Brain microvascular endothelial cell (primary cell): ENCODE results near the gene WDR77.

Experiments
- DNase-seq: peaks from one replicate; pipeline ENCODE4 v3.0.0-alpha.2; 2020
- H3K27ac ChIP-seq: fragments of 250-450 bp; sonication (Bioruptor Pico); 2 replicates; pipeline ENCODE4 v1.5.1; 2020; ENCODE audit warnings: mild to moderate bottlenecking, moderate library complexity
- H3K27me3 ChIP-seq: fragments of 250-450 bp; sonication (Bioruptor Pico); replicated peaks from 2 replicates; pipeline ENCODE4 v1.5.1; 2020; ENCODE audit warnings: mild to moderate bottlenecking
- H3K36me3 ChIP-seq: fragments of 250-450 bp; sonication (Bioruptor Pico); replicated peaks from 2 replicates; pipeline ENCODE4 v1.5.1; 2020; ENCODE audit warnings: mild to moderate bottlenecking
- H3K4me3 ChIP-seq: 2 replicates; pipeline ENCODE4 v1.5.1; 2011; ENCODE audit warnings: low read depth, mild to moderate bottlenecking, control low read depth, low read length, moderate library complexity
- in situ Hi-C: cut with HindIII; loops from 2 replicates; pipeline ENCODE4 v1.10.0; 2017; ENCODE audit warnings: low sequenced_read_pairs, low pct_ligation_motif_present
- TF ChIP-seq, protein P1 (sequence below): IDR thresholded peaks from 2 replicates; pipeline ENCODE4 v1.5.1; 2011; ENCODE audit warnings: low read depth, mild to moderate bottlenecking, moderate library complexity, low read length, control low read depth, inconsistent platforms; ENCODE audit errors: missing control alignments

Gene WDR77

DNA sequence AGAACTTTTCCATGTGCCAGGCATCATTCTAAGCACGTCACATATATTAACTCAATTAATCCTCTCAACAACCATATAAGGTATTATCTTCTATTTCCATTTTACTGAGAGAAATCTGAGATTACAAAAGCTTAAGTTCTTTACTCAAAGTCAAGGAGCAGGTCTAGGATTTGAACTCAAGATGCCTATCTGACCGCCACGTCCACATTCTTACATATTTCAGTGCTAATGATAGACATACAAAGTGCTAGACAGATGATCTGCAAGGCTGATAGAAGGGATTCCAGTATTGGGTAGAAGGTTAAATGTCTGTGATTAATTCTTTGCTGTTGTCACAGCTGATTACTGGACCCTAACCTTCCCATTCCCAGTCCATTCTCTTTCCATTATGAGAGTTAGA, 4.7 kb upstream of the WDR77 start:
- H3K36me3 ChIP-seq: peaks cover 36% of the 10 kb centered on the region
- H3K27me3 ChIP-seq: no peaks in the 10 kb centered on the region
- no peak overlapping the region for H3K4me3 ChIP-seq
- H3K27ac ChIP-seq: no peak overlapping the region
- in situ Hi-C loops: no loop called here
- no peak for DNase-seq
- TF ChIP-seq, protein P1, sequence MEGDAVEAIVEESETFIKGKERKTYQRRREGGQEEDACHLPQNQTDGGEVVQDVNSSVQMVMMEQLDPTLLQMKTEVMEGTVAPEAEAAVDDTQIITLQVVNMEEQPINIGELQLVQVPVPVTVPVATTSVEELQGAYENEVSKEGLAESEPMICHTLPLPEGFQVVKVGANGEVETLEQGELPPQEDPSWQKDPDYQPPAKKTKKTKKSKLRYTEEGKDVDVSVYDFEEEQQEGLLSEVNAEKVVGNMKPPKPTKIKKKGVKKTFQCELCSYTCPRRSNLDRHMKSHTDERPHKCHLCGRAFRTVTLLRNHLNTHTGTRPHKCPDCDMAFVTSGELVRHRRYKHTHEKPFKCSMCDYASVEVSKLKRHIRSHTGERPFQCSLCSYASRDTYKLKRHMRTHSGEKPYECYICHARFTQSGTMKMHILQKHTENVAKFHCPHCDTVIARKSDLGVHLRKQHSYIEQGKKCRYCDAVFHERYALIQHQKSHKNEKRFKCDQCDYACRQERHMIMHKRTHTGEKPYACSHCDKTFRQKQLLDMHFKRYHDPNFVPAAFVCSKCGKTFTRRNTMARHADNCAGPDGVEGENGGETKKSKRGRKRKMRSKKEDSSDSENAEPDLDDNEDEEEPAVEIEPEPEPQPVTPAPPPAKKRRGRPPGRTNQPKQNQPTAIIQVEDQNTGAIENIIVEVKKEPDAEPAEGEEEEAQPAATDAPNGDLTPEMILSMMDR: no peak

DNA sequence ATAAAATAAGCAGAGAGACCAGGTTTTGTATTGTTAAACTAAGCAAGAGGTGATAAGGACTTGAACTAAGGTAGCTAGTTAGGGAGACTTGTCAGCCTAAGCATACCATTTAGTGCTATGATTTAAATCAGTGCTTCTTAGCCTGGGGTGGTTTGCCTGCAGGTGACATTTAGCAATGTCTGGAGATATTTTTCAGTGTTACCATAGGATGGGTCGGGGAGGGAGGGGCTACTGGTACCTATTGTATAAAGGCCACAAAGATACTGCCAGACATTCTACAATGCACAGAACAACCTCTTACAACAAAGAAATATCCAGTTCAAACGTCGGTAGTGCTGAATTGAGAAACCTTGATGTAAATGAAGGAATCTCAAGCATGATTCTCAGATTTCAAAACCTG, 3.5 kb upstream of the WDR77 start:
- Histone ChIP-seq H3K27me3 (no peaks in the 10 kb centered on the region), H3K4me3 (no peak overlapping the region), H3K27ac (no peak overlapping the region), H3K36me3 (peaks cover 25% of the 10 kb centered on the region)
- DNase-seq: no peak
- TF ChIP-seq, protein P1: no peak
- in situ Hi-C loops: no loop called here

DNA sequence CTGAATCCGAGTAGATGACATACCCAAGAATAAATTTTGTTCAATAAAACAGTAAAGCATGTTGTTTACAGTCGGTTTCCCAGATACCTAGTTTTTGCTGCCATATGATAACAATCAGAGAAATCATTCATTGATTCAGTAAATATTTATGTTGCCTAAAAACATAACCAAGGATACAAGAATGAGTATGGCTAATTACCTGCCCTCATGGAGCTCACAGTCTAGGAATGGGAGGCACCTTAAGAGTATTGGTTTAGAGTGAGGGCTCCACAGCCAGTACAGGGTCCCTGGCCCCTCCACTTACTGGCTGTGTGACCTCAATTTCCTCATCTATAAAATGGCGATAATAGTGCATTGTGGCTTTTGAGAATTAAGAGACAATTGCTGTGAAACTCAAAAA, 1.1 kb upstream of the WDR77 start:
- Histone ChIP-seq H3K36me3 (peaks cover 25% of the 10 kb centered on the region), H3K27ac (peak overlapping the region; percentile 78), H3K4me3 (peak overlapping the region; percentile 100), H3K27me3 (no peaks in the 10 kb centered on the region)
- TF ChIP-seq, protein P1: no peak
- no peak for DNase-seq
- in situ Hi-C loops: no loop called here

DNA sequence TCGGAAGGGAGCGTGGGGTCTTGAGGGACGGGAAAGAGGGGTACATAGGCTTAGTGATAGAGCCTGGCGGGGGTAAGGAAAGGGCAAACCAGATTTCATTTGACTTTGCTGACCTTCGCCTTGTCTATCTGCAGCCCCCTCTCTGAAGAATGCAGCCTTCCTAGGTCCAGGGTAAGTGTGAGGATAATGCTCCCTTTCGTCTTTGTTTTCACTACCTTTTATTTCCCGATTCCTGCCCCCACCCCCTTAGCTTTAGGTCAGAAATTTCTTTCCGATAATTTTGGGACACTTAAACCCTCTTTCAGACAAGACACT, 604 bp upstream of the WDR77 start:
- H3K4me3 ChIP-seq: peak overlapping the region; percentile 100
- no peak for DNase-seq
- H3K27me3 ChIP-seq: no peaks in the 10 kb centered on the region
- TF ChIP-seq, protein P1: no peak
- peaks cover 27% of the 10 kb centered on the region for H3K36me3 ChIP-seq
- in situ Hi-C loops: no loop called here
- H3K27ac ChIP-seq: peak overlapping the region; percentile 78

DNA sequence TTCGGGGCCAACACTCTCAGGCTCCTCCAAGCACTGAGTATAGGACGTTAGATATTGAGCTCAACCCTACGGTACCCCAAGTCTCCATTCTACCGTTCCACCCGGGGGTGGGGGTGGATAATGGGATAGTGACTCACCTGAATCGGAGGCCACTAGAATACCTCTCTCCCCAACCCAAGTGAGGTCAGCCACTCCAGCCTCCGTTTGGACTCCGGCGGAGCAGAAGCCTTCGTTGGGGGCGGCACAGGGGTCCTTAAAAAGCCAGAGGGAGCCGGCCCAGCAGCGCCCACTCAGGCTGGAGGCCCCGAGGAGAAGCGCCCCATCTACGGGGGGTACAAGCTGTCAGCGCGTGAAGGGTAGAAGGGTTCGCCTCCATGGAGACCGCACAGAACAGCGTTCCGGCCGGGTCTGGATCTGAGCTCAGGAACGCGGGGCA, 556 bp downstream of the WDR77 start:
- in situ Hi-C loops: no loop called here
- peaks cover 22% of the 10 kb centered on the region for H3K36me3 ChIP-seq
- no peak for DNase-seq

More for the DNA sequence above, 556 bp downstream of the WDR77 start:
- TF ChIP-seq, protein P1: peak; percentile 3
- Histone ChIP-seq H3K27me3 (no peaks in the 10 kb centered on the region), H3K27ac (peak overlapping the region; percentile 63), H3K4me3 (peak overlapping the region; percentile 100)
